VCaP (cell line): ENCODE results near the gene ADAMTS7.
"Not testable (repeated sequence)": the region's sequence is repeated elsewhere in the genome, so short reads cannot be mapped to it uniquely, and the experiment has no call there.

Source experiments
- H3K27ac ChIP-seq: fragments of 450-650 bp; 2 replicates; pipeline ENCODE4 v1.5.1; 2017
- CTCF ChIP-seq: fragments of 450-650 bp; conservative IDR thresholded peaks from 2 replicates; pipeline ENCODE4 v1.5.1; 2017; ENCODE audit warnings: mild to moderate bottlenecking, moderate library complexity

Gene ADAMTS7

DNA sequence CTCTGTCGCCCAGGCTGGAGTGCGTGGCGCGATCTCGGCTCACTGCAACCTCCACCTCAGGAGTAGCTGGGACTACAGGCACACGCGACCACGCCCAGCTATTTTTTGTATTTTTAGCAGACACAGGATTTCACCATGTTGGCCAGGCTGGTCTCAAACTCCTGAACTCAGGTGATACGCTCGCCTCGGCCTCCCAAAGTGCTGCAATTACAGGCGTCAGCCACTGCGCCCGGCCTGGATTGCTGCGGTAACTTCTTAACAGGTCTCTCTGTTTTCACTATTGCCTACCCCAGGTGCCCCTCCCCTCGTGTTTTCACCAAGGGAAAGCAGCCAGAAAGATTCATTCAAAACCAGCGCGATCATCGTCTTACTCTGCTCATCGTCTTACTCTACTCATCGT, 10.5 kb downstream of the ADAMTS7 start:
- TF ChIP-seq CTCF = no peak

DNA sequence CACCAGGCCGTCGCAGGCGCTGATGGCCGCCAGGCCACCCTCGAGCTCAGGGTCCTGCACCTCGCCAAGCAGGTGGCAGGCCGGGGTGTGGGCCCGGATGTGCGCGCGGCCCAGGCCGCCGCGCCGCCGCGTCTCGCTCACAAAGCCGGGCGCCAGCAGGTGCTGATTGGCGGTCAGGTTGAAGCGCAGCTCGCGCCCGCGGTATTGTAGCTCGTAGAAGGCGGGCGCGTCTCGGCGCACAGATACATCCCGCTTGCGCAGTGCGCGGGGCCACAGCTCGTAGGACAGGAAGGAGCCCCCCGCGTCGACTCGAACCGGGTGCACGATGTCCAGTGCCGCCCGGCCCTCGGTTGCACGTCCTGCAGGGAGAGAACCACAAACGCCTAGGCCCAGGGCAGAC, 11.1 kb downstream of the ADAMTS7 start:
- no peak overlapping the region for H3K27ac ChIP-seq
- no peak for TF ChIP-seq CTCF

More for the DNA sequence above, 10.5 kb downstream of the ADAMTS7 start:
- no peak overlapping the region for H3K27ac ChIP-seq

DNA sequence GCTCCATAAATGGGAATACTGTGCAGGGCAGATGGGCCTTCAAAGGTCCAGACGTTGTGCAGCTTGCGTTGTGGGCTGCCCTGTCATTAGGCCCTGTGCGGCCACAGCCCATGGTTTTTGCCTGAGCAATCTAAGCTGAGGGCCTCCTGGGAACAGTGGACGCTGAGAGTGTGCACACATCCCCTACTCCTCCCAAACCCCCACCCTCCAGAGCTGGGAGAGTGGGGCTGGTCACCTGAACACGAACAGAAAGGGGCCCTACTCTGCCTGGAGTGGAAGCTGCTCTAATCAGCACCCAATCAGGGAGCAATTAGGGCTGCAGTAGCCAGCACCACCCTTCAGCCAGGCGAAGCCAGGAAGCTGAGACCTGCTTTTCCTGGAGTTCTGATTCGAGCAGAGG, 12.2 kb downstream of the ADAMTS7 start:
- not testable (repeated sequence) for H3K27ac ChIP-seq

- H3K27ac ChIP-seq = not testable (repeated sequence)
These were observed 12.9 kb downstream of the ADAMTS7 start for GRCh38 chr15:78798355-78798754.

DNA sequence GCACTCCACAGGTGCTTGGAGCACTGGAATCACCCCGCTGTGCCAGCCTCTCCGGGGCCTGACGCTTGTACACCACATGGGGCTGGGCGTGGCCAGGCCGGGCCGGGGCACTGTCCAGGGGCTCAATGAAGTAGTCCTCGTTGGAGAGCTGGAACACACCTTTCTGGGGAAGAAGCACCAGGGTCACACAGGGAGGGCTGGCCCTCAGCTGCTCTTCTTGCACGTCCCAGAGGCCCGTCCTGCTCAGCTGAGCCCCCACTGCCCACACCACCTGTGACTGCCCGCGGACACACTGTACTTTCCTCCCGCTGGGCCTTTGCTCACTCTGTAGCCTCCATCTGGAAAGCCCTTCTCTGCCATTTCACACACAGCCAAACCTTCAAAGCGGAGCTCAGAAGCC, 13.3 kb downstream of the ADAMTS7 start:
- H3K27ac ChIP-seq = no peak overlapping the region
- TF ChIP-seq CTCF = no peak

DNA sequence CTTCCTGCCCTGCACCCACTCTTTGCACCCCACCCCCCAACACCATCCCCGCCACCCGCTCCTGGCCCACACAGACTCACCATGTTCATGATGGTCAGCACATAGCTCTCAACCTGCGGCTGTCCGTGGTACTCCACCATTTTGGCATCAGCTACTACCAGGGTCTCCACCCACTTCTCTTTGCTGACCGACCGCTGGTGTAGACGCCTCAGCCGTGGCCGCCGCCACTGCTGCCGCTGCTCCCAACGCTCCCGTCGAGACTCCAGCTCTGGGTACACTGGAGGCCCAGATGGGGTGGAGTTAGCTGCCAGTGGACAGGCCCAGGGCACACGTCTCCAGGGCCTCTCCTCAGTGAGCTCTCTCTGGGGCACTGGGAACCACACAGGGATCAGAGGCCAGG, 14.8 kb downstream of the ADAMTS7 start:
- no peak overlapping the region for H3K27ac ChIP-seq
- TF ChIP-seq CTCF = no peak

DNA sequence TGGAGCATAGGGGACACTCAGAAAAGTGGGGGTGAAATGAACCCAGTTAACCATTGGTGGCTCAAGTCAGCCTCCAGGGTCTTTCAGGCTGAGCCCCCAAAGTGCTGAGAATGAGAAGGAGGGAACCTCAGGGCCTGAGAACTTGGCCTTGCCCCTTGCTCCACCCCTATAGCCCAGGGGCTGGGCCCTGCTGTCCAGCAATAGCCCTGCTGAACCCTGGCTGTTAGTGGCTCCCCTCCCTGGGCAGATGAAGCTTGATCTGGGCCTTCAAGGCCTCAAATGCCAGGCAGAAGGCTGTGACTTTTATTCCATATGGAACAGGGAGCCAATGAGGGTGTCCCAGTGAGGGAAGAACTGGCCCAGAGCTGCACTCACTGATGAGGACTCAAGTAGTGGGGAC, 16.2 kb downstream of the ADAMTS7 start:
- no peak overlapping the region for H3K27ac ChIP-seq
- TF ChIP-seq CTCF = no peak

DNA sequence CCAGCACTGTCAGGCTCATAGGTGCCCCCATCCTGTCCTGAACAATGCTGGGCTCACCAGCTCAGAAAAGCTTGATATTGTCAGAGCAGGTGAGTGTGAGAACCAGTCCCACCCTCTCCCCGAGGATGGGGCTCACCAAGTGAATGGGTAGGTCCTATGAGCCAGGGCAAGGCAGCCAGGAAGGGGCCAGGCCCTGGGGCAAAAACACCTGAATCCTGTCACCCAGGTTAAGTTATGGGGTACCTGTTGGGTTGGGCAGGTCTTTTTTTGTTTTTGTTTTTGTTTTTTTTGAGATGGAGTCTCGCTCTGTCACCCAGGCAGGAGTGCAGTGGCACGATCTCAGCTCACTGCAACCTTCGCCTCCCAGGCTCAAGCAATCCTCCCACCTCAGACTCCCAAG, 16.8 kb downstream of the ADAMTS7 start:
- not testable (repeated sequence) for H3K27ac ChIP-seq

GRCh38 chr15:78791357-78791756, 19.9 kb downstream of the ADAMTS7 start:
- no peak overlapping the region for H3K27ac ChIP-seq
- TF ChIP-seq CTCF = no peak
